IMR-90 (cell line): ENCODE measurements around the gene SEMA6C. TPM values are rescaled to one million over a fixed set of nuclear protein-coding genes. Genes with fewer than 3 reads are reported as not detected.

ENCODE experiments used
- ATAC-seq: fragments of 200-7000 bp; cut with Tn5 transposase; 2 replicates; pipeline ENCODE4 v1.9.1; 2020; ENCODE audit warnings: low read depth, mild to moderate bottlenecking, moderate library complexity
- BruUV-seq: library from RNA; stranded (reverse); fragments of 400-500 nt; replicated peaks from 2 replicates; lab custom pipeline; 2021; lab: Mats Ljungman, UMichigan
- CTCF ChIA-PET: fragments of 300-600 bp; formaldehyde crosslinking; extraction: SDS; loops from one replicate; lab custom pipeline; 2021; ENCODE audit warnings: antibody characterized with exemption; lab: Yijun Ruan, JAX
- POLR2A ChIA-PET: fragments of 300-600 bp; sonication (Branson Sonifier 250); formaldehyde crosslinking; loops from one replicate; lab custom pipeline; 2022; ENCODE audit warnings: antibody characterized with exemption; ENCODE audit not compliant: unreplicated experiment; lab: Charles Lee
- DNase-seq: peaks from one replicate; pipeline ENCODE4 v3.0.0; 2013
- H2AFZ ChIP-seq: replicated peaks from 2 replicates; pipeline ENCODE3; 2013; ENCODE audit warnings: low read length, mild to moderate bottlenecking; ENCODE audit not compliant: poor library complexity
- H2AK5ac ChIP-seq: 2 replicates; pipeline ENCODE4 v1.6.1; 2013; ENCODE audit warnings: low read depth, low read length, inconsistent platforms
- H2AK9ac ChIP-seq: replicated peaks from 2 replicates; pipeline ENCODE3; 2013; ENCODE audit warnings: mild to moderate bottlenecking, low read depth, low read length, moderate library complexity; ENCODE audit not compliant: poor library complexity
- H2BK120ac ChIP-seq: 2 replicates; pipeline ENCODE4 v1.6.1; 2013; ENCODE audit warnings: low read depth, low read length, inconsistent platforms
- H2BK15ac ChIP-seq: 3 replicates; pipeline ENCODE4 v1.6.1; 2013; ENCODE audit warnings: low read depth, low read length, inconsistent platforms
- H2BK20ac ChIP-seq: 2 replicates; pipeline ENCODE4 v1.6.1; 2013; ENCODE audit warnings: low read depth, mild to moderate bottlenecking, inconsistent platforms, low read length, moderate library complexity
- H2BK5ac ChIP-seq: 2 replicates; pipeline ENCODE4 v1.6.1; 2013; ENCODE audit warnings: mild to moderate bottlenecking, low read depth, low read length, inconsistent platforms; ENCODE audit not compliant: poor library complexity, severe bottlenecking
- H3K14ac ChIP-seq: replicated peaks from 2 replicates; pipeline ENCODE4 v1.6.1; 2013; ENCODE audit warnings: low read depth, low read length, inconsistent platforms
- H3K18ac ChIP-seq: 2 replicates; pipeline ENCODE4 v1.6.1; 2013; ENCODE audit warnings: low read depth, low read length, control low read depth
- H3K23ac ChIP-seq: 2 replicates; pipeline ENCODE4 v1.6.1; 2013; ENCODE audit warnings: low read depth, low read length, inconsistent platforms
- H3K27ac ChIP-seq: 2 replicates; pipeline ENCODE4 v1.5.1; 2013; ENCODE audit warnings: mild to moderate bottlenecking, control low read depth, low read length; ENCODE audit not compliant: insufficient read depth
- H3K27me3 ChIP-seq: 2 replicates; pipeline ENCODE4 v1.6.1; 2013; ENCODE audit warnings: low read length; ENCODE audit not compliant: control insufficient read depth, insufficient read depth
- H3K36me3 ChIP-seq: 2 replicates; pipeline ENCODE4 v1.6.1; 2013; ENCODE audit warnings: low read length, mixed read lengths; ENCODE audit not compliant: control insufficient read depth, insufficient read depth
- H3K4ac ChIP-seq: 2 replicates; pipeline ENCODE4 v1.6.1; 2013; ENCODE audit warnings: low read depth, low read length, inconsistent platforms
- H3K4me1 ChIP-seq: 2 replicates; pipeline ENCODE4 v1.6.1; 2013; ENCODE audit warnings: low read length, mixed read lengths; ENCODE audit not compliant: control insufficient read depth, insufficient read depth
- H3K4me2 ChIP-seq: 2 replicates; pipeline ENCODE4 v1.6.1; 2013; ENCODE audit warnings: low read depth, mild to moderate bottlenecking, control low read depth, low read length, moderate library complexity
- H3K4me3 ChIP-seq: 2 replicates; pipeline ENCODE4 v1.5.1; 2013; ENCODE audit warnings: low read depth, mild to moderate bottlenecking, control low read depth, low read length, moderate library complexity; ENCODE audit not compliant: insufficient read depth
- H3K56ac ChIP-seq: 2 replicates; pipeline ENCODE4 v1.6.1; 2013; ENCODE audit warnings: low read length, inconsistent platforms; ENCODE audit not compliant: insufficient read depth; ENCODE audit errors: extremely low read depth
- H3K79me1 ChIP-seq, 2 experiments: 2 replicates each; pipeline ENCODE4 v1.6.1; 2013; ENCODE audit warnings: low read length in 2 of 2, inconsistent platforms in 1 of 2, low read depth in 1 of 2
- H3K9ac ChIP-seq: 2 replicates; pipeline ENCODE4 v1.6.1; 2013; ENCODE audit warnings: low read depth, low read length, control low read depth
- H3K9me1 ChIP-seq: 2 replicates; pipeline ENCODE4 v1.6.1; 2013; ENCODE audit warnings: low read length, inconsistent platforms; ENCODE audit not compliant: insufficient read depth
- H3K9me3 ChIP-seq: 2 replicates; pipeline ENCODE4 v1.6.1; 2013; ENCODE audit warnings: low read length; ENCODE audit not compliant: control insufficient read depth, insufficient read depth
- H4K20me1 ChIP-seq: 2 replicates; pipeline ENCODE4 v1.6.1; 2013; ENCODE audit warnings: low read length, inconsistent platforms; ENCODE audit not compliant: insufficient read depth
- H4K5ac ChIP-seq: 2 replicates; pipeline ENCODE4 v1.6.1; 2013; ENCODE audit warnings: mild to moderate bottlenecking, low read depth, low read length, control low read depth
- H4K8ac ChIP-seq, 2 experiments: 2 replicates each; pipeline ENCODE4 v1.6.1; 2013; ENCODE audit warnings: low read depth in 2 of 2, low read length in 2 of 2, control low read depth in 1 of 2, inconsistent platforms in 1 of 2
- H4K91ac ChIP-seq: 2 replicates; pipeline ENCODE4 v1.6.1; 2013; ENCODE audit warnings: low read depth, low read length, inconsistent platforms; ENCODE audit not compliant: insufficient read depth
- BHLHE40 ChIP-seq: fragments of 150-350 bp; IDR thresholded peaks from 2 replicates; pipeline ENCODE4 v1.6.1; 2016; ENCODE audit warnings: mild to moderate bottlenecking, low read depth, low read length
- CEBPB ChIP-seq: IDR thresholded peaks from 2 replicates; pipeline ENCODE4 v1.6.1; 2012; ENCODE audit warnings: low read depth, low read length, improper control_type of control experiment
- CHD1 ChIP-seq: IDR thresholded peaks from 2 replicates; pipeline ENCODE4 v1.6.1; 2012; ENCODE audit warnings: low read depth, low read length, improper control_type of control experiment
- FOS ChIP-seq: fragments of 150-350 bp; IDR thresholded peaks from 2 replicates; pipeline ENCODE4 v1.6.1; 2016; ENCODE audit warnings: low read depth, low read length
- MAFK ChIP-seq: IDR thresholded peaks from 2 replicates; pipeline ENCODE4 v1.6.1; 2012; ENCODE audit warnings: low read depth, low read length, improper control_type of control experiment
- MAZ ChIP-seq: IDR thresholded peaks from 2 replicates; pipeline ENCODE4 v1.6.1; 2012; ENCODE audit warnings: low read depth, mild to moderate bottlenecking, low read length, improper control_type of control experiment, moderate library complexity, borderline replicate concordance
- MXI1 ChIP-seq: IDR thresholded peaks from 2 replicates; pipeline ENCODE4 v1.6.1; 2012; ENCODE audit warnings: low read depth, mild to moderate bottlenecking, low read length, moderate library complexity, borderline replicate concordance
- NFE2L2 ChIP-seq: fragments of 150-350 bp; IDR thresholded peaks from 2 replicates; pipeline ENCODE4 v1.6.1; 2016; ENCODE audit warnings: low read depth, mild to moderate bottlenecking, low read length
- POLR2A ChIP-seq: IDR thresholded peaks from 2 replicates; pipeline ENCODE4 v1.6.1; 2012; ENCODE audit warnings: mild to moderate bottlenecking, low read depth, low read length
- RAD21 ChIP-seq: IDR thresholded peaks from 2 replicates; pipeline ENCODE4 v1.6.1; 2012; ENCODE audit warnings: low read length, improper control_type of control experiment
- RCOR1 ChIP-seq: IDR thresholded peaks from 2 replicates; pipeline ENCODE4 v1.6.1; 2012; ENCODE audit warnings: mild to moderate bottlenecking, low read length, improper control_type of control experiment; ENCODE audit not compliant: insufficient replicate concordance
- RFX5 ChIP-seq: IDR thresholded peaks from 2 replicates; pipeline ENCODE4 v1.8.0; 2012; ENCODE audit warnings: low read depth, mild to moderate bottlenecking, low read length, moderate library complexity
- SMC3 ChIP-seq: fragments of 150-350 bp; IDR thresholded peaks from 2 replicates; pipeline ENCODE4 v1.6.1; 2016; ENCODE audit warnings: low read depth, mild to moderate bottlenecking, antibody characterized with exemption, low read length, moderate library complexity
- WGBS, 2 experiments: methylation state at CpG; one replicate each; pipeline versions ENCODE4 v1.1.5 to v1.1.7; 2013; ENCODE audit warnings: missing lambda C conversion rate in 2 of 2; ENCODE audit not compliant: insufficient read length in 1 of 2; ENCODE audit errors: extremely low coverage in 2 of 2; 5-methylcytosine and 5-hydroxymethylcytosine counted together
- dilution Hi-C: fragments of 300-500 bp; cut with HindIII; formaldehyde crosslinking; loops from one replicate; pipeline ENCODE4 v1.14.3; 2018; ENCODE audit warnings: low sequenced_read_pairs; ENCODE audit not compliant: unreplicated experiment
- in situ Hi-C: fragments of 300-500 bp; cut with MboI; formaldehyde crosslinking; loops from 3 replicates; pipeline ENCODE4 v1.14.3; 2019; ENCODE audit warnings: low sequenced_read_pairs, inconsistent platforms, mixed read lengths
- intact Hi-C: fragments of 100-400 bp; cut with micrococcal nuclease; formaldehyde crosslinking; loops from 2 replicates; pipeline ENCODE4 v1.10.0; 2022
- polyA plus RNA-seq, 3 experiments: library from polyadenylated mRNA; depleted of rRNA; stranded (reverse); fragments of >200 nt; gene quantifications; 2 replicates each; pipeline ENCODE4 v1.2.3, GENCODE V29; 2012; ENCODE audit warnings: low replicate concordance in 1 of 3
- total RNA-seq: library from RNA; depleted of rRNA; stranded (reverse); fragments of >200 nt; gene quantifications from 2 replicates; pipeline ENCODE4 v1.2.3, GENCODE V29; 2012
- TF ChIP-seq, protein P1 (sequence below): fragments of 150-350 bp; IDR thresholded peaks from 2 replicates; pipeline ENCODE4 v1.6.1; 2016; ENCODE audit warnings: low read depth, mild to moderate bottlenecking, low read length, moderate library complexity, borderline replicate concordance
- TF ChIP-seq, protein P2 (sequence below): conservative IDR thresholded peaks from 2 replicates; pipeline ENCODE4 v1.5.1; 2012; ENCODE audit warnings: mild to moderate bottlenecking, low read depth, low read length, improper control_type of control experiment
- TF ChIP-seq, protein P3 (sequence below): fragments of 150-350 bp; IDR thresholded peaks from 2 replicates; pipeline ENCODE4 v1.6.1; 2017; ENCODE audit warnings: mild to moderate bottlenecking, antibody characterized with exemption, low read length, low read depth

SEMA6C gene
- total and polyA plus RNA-seq, 2 of the 4 experiments (the other 2 are of a cell fraction), result 0.36 to 2.0 TPM

DNA sequence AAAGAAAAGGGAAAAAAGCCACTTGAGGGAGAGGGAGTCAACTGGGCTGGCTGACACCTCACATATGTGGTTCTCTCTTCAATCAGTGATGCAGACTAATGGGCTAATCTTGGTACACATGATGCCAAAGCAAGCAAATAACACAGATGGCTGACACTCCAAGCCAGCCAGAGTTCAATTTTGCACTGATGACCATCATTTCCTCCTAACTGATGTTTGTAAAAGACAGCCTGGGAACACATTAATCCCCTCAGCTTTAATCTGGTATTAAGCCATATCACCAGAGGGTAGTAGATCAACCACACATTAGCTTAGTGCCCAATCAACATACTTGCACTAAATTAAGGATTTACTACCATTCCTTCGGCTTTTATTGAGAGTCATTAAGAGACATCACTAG is 40.8 kb upstream of the SEMA6C start:
- no peak overlapping the region for H4K8ac ChIP-seq
- H2BK5ac ChIP-seq, result no peak overlapping the region
- POLR2A ChIA-PET, result no interaction called here

More for the DNA sequence above, 40.8 kb upstream of the SEMA6C start:
- in situ Hi-C loops, result no loop called here
- Histone ChIP-seq H3K36me3 (peaks cover 26% of the 10 kb centered on the region), H3K9me1 (peaks cover 12% of the 10 kb centered on the region; the same call in 1 of the 2 replicates), H4K91ac (no peak overlapping the region), H2BK20ac (no peak overlapping the region), H2BK15ac (no peak overlapping the region), H3K27ac (no peak overlapping the region), H3K79me1 (peaks cover 32 to 45% of the 10 kb centered on the region in 2 experiments), H4K5ac (no peak overlapping the region), H3K27me3 (no peaks in the 10 kb centered on the region), H2AFZ (no peak overlapping the region), H3K4me1 (no peaks in the 10 kb centered on the region; the same call in 1 of the 2 replicates), H3K4ac (no peak overlapping the region), H3K18ac (no peak overlapping the region), H3K23ac (0 out of 2 replicates have a peak overlapping the region, but pooled peaks have one; percentile 4), H2AK5ac (no peak overlapping the region), H3K9me3 (no peaks in the 10 kb centered on the region), H3K9ac (no peak overlapping the region), H3K14ac (no peak overlapping the region), H2BK120ac (no peak overlapping the region), H4K20me1 (no peaks in the 10 kb centered on the region), H3K4me3 (no peak overlapping the region), H2AK9ac (no peak overlapping the region), H3K4me2 (no peak overlapping the region), H3K56ac (no peak overlapping the region)
- CTCF ChIA-PET, result no interaction called here
- BruUV-seq, result no TSS peak
- TF ChIP-seq CHD1 (no peak), NFE2L2 (no peak), RAD21 (no peak), CEBPB (no peak), POLR2A (no peak), MXI1 (no peak), RFX5 (no peak), MAZ (no peak), BHLHE40 (no peak), RCOR1 (no peak), FOS (no peak), SMC3 (no peak), MAFK (no peak)
- TF ChIP-seq, protein P1, sequence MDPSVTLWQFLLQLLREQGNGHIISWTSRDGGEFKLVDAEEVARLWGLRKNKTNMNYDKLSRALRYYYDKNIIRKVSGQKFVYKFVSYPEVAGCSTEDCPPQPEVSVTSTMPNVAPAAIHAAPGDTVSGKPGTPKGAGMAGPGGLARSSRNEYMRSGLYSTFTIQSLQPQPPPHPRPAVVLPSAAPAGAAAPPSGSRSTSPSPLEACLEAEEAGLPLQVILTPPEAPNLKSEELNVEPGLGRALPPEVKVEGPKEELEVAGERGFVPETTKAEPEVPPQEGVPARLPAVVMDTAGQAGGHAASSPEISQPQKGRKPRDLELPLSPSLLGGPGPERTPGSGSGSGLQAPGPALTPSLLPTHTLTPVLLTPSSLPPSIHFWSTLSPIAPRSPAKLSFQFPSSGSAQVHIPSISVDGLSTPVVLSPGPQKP, result no peak
- TF ChIP-seq, protein P2, sequence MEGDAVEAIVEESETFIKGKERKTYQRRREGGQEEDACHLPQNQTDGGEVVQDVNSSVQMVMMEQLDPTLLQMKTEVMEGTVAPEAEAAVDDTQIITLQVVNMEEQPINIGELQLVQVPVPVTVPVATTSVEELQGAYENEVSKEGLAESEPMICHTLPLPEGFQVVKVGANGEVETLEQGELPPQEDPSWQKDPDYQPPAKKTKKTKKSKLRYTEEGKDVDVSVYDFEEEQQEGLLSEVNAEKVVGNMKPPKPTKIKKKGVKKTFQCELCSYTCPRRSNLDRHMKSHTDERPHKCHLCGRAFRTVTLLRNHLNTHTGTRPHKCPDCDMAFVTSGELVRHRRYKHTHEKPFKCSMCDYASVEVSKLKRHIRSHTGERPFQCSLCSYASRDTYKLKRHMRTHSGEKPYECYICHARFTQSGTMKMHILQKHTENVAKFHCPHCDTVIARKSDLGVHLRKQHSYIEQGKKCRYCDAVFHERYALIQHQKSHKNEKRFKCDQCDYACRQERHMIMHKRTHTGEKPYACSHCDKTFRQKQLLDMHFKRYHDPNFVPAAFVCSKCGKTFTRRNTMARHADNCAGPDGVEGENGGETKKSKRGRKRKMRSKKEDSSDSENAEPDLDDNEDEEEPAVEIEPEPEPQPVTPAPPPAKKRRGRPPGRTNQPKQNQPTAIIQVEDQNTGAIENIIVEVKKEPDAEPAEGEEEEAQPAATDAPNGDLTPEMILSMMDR, result no peak
- TF ChIP-seq, protein P3, sequence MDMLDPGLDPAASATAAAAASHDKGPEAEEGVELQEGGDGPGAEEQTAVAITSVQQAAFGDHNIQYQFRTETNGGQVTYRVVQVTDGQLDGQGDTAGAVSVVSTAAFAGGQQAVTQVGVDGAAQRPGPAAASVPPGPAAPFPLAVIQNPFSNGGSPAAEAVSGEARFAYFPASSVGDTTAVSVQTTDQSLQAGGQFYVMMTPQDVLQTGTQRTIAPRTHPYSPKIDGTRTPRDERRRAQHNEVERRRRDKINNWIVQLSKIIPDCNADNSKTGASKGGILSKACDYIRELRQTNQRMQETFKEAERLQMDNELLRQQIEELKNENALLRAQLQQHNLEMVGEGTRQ, result no peak
- no CpG with 5 or more reads among the region's 1 CpG for WGBS, 2 experiments
- dilution Hi-C loops, result no loop called here
- DNase-seq (no peak), ATAC-seq (no peak)
- intact Hi-C loops, result no loop called here
